Measurements from ENCODE around the gene CLHC1.
"Not testable (repeated sequence)": the region's sequence is repeated elsewhere in the genome, so short reads cannot be mapped to it uniquely, and the experiment has no call there.

The CLHC1 gene

GRCh38 chr2:55136138-55136541 is 96.0 kb downstream of the CLHC1 start:
- DNase-seq (ENCODE audit: low read depth in 2 of 2) = no peak

GRCh38 chr2:55135491-55135890 is 96.6 kb downstream of the CLHC1 start:
- DNase-seq (ENCODE audit: low read depth in 2 of 2) = no peak

- DNase-seq (ENCODE audit: low read depth in 2 of 2) = no peak
These were observed 97.8 kb downstream of the CLHC1 start for GRCh38 chr2:55134316-55134706.

GRCh38 chr2:55133467-55134315 is 98.4 kb downstream of the CLHC1 start:
- DNase-seq (ENCODE audit: low read depth in 2 of 2) = peak; percentile 12 to 19

GRCh38 chr2:55130849-55131248 is 101.2 kb downstream of the CLHC1 start:
- no peak for DNase-seq (ENCODE audit: low read depth in 2 of 2)

GRCh38 chr2:55126643-55127042 is 105.5 kb downstream of the CLHC1 start:
- DNase-seq (ENCODE audit: low read depth in 2 of 2) = not testable (repeated sequence)
